Testis (tissue), 2 donors: ENCODE data around the gene MYO19.

Source experiments
- CTCF ChIP-seq, 3 experiments: fragments of 450-650 bp in 2 of 3; fragments of 200-600 bp in 1 of 3; sonication (generic) in 1 of 3; IDR thresholded peaks; one replicate each; pipeline ENCODE4 v1.5.1; 2016 to 2019; ENCODE audit warnings: antibody characterized with exemption in 3 of 3, mild to moderate bottlenecking in 2 of 3, moderate library complexity in 1 of 3
- POLR2A ChIP-seq: fragments of 450-650 bp; IDR thresholded peaks from one replicate; pipeline ENCODE4 v1.6.1; 2017; ENCODE audit warnings: antibody characterized with exemption, mild to moderate bottlenecking, moderate library complexity

- TF ChIP-seq CTCF (IDR thresholded peaks at IDR 0.05) (no peak), POLR2A (no peak)
These were observed 31.1 kb downstream of the MYO19 start for GRCh38 chr17:36503456-36504155.
